ENCODE measurements around the gene UBE2C.
A peak's percentile ranks its signal among the peaks of the same experiment; 100 is the strongest.
"Not testable (repeated sequence)": the region's sequence is repeated elsewhere in the genome, so short reads cannot be mapped to it uniquely, and the experiment has no call there.

Gene UBE2C

DNA sequence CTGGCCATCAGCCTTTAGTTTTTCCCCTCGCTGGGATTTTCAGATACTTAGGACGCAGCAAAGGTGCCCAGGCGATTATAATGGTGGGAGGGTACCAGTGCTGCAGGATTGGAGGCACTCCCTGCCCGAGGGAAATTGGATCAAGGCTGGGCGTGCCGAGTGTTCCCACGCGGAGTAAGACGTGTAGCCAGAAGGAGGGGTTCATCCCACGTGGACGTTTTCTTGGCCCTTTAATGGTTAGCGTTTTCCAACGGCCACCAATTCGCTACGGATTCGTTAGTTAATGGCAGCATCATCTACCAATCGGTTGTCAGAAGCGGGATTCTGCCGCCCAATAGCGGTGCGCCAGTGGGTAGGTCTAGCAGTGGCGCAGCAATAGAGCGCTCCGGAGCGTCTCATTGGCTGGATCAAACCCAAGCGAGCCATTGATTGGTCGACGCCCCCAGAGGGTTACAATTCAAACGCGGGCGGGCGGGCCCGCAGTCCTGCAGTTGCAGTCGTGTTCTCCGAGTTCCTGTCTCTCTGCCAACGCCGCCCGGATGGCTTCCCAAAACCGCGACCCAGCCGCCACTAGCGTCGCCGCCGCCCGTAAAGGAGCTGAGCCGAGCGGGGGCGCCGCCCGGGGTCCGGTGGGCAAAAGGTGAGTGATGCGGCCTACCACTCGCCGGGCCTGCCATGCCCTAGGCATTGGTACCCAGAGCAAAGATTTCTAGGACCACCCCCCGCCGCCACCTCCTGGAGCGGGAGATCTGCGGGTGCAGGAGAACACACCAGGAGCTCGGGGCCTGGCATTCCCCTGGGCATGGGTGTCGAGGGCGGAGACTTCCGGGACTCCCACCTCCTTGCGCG, at the start of gene UBE2C:
Gene UBE2C (plus strand): TSS at position 488 of the 849 bp plus-strand sequence. CDS start 52 bp downstream, at position 540.
- DNase-seq (ENCODE audit: low read depth in 3 of 3): peak; percentile 86 to 95 (median 93)

DNA sequence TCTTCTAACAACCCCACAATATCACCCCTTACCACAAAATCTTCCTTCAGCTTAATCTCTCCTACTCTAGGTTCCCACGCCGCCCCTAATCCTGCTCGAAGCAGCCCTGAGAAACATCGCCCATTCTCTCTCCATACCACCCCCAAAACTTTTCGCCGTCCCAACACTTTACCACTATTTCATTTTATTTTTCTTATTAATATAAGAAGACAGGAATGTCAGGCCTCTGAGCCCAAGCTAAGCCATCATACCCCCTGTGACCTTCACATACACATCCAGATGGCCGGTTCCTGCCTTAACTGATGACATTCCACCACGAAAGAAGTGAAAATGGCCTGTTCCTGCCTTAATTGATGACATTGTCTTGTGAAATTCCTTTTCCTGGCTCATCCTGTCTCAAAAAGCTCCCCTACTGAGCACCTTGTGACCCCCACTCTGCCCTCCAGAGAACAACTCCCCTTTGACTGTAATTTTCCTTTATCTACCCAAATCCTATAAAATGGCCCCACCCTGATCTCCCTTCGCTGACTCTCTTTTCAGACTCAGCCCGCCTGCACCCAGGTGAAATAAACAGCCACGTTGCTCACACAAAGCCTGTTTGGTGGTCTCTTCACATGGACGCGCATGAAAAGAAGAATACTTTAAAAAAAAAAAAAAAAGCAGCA, 47.7 kb upstream of the UBE2C start:
- not testable (repeated sequence) for DNase-seq (ENCODE audit: low read depth in 3 of 3)

DNA sequence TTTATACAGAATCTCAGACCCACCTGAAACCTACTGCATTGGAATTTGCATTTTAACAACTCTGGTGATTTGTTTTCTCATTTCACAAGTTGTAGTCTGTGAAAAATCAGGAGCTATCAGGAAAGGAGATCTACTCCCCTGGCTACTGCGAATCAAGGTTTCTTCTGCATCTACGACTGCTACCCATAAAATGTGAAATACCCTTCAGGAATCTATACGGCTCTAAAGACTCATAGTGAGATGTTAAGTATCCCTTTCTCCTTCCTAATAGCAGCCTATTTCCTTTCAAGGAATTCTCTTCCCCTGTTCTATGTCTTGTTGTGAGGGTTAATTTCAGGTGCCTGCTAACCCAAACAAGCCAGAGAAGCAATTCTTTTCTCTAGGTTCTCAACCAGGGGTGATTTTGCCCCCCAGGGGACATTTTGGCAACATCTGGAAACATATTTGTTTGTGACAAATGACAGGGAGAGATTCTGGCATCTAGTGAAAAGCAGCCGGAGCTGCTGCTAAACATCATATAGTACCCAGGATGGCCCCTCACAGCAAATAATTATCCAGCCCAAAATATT, 47.1 kb upstream of the UBE2C start:
- no peak for DNase-seq (ENCODE audit: low read depth in 3 of 3)

DNA sequence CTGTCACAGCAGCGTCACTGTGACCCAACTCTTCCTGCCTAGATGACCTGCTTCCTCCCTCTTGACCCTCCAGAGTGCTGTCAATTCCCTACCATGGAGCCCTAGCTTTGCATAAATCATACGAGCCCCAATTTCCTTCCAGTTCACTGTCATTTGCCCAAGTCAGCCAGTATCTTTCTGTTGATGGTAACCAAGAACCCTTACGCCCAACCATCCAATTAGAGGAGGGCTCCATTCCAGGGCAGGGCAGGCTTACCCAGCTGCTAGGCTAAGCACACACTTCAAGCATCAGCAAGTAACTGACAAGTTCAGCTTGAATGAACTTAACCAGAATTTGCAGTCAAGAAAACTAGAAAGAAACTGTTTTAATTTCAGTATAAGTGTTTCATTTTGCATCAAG, 46.5 kb upstream of the UBE2C start:
- no peak for DNase-seq (ENCODE audit: low read depth in 3 of 3)

DNA sequence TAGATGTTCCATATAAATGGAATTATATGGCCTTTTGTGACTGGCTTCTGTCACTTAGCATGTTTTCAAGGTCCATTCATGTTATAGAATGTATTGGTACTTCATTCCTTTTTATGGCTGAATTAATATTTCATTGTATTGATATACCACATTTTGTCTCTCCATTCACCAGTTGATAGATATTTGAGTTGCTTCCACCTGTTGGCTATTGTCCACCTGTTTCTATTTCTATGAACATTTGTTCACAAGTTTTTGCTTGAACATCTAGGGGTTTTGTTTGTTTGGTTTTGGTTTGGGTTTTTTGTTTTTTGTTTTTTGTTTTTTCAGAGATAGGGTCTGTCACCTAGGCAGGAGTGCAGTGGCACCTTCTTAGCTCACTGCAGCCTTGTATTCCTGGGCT, 44.0 kb upstream of the UBE2C start:
- DNase-seq (ENCODE audit: low read depth in 3 of 3): no peak

DNA sequence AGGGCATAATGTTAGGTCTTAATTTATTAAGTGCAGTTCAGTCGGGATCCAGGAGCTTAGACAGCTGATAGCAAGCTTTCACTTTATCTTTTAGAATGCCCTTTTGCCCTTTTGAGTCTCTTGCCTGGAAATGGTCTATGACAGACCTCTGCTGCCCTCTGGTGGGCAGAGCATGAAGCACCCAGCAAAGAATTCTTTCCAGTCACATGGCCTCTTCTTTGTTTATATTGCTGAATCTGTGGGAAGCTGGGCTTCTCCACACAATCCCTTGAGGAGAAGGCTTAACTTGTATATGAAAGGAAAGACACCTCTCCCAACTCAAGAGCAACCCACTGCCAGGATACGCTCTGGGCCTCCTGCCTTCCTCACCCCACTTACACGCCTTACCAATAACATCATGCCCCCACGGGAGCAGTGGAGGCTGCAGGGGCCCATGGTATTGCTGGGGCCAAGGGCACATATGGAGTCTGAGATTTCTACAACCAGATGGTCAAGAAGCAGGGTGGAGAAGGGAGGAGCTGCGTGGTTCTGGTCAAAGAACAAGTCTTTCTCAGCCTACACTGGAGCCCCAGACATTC, 41.2 kb upstream of the UBE2C start:
- peak; percentile 61 to 78 (median 69) for DNase-seq (ENCODE audit: low read depth in 3 of 3)

DNA sequence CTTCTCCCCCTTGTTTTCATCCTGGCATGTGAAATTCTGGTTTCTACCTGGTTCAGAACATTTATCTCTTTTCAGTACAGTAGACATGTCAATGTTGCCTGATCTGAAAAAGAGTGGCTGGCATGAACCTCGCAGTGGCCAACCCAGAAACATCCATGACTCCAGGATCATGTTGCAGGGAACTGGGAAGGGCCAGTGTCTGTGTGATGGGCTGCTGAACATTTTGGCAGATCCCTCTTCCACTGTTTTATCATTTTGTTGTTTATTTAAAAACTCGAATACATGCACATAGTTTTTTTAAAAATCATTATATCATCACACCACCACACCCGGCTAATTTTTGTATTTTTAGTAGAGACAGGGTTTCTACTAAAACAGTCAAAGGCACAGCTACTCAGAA, 39.8 kb upstream of the UBE2C start:
- no peak for DNase-seq (ENCODE audit: low read depth in 3 of 3)

DNA sequence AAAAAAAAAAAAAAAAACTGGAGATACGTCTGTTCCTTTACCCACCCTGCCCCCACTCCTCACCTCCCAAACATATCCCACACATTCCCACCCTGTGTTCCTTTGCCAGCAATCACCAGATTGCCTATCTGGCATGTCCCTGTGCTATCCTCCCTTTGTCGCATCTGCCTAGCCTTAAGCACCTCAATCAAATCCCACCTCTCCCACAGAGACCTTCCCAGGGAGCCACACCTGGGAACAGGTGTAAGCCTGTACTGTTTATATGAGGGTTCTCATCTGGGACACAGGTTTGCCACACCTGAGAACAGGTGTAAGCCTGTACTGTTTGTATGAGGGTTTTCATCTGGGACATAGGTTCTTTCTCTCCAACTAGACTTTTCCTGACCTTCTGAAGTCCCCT, 37.5 kb upstream of the UBE2C start:
- no peak for DNase-seq (ENCODE audit: low read depth in 3 of 3)

DNA sequence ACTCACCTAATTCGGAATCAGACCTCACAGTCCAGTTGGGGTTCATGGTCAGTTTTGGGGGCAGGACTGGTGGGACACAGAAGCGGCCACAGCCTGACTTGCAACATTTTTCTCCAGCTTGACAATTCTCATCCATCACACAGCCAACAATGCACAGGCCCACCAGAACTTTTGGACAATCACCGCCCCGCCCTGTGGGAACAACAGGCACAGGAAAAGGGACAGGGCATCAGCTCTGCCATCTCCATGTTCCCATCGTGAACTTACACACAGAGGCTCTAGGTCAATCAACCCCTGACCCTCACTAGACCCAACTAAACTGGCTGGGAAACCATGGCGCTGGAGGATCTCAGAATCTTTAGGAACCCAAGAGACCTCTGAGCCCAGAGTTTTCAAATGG, 37.0 kb upstream of the UBE2C start:
- DNase-seq (ENCODE audit: low read depth in 3 of 3): no peak

DNA sequence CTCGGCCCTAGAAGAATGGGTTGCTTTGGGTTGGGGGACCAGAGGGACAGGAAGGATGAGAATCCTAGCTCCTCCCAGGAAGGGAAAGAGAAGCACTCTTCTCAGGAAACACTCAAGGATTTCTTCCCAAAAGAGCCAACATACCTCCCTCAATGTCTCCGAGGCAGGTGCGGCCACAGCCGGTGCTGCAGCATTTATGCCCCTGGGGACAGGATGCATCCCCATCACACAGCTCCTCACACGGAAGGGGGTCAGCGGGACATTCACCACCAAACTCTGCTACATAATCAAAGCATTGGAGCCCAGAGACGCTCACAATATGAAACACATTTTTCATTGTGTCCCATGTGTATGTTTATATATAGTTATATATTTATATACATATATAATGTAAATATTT, 35.5 kb upstream of the UBE2C start:
- DNase-seq (ENCODE audit: low read depth in 3 of 3): no peak

DNA sequence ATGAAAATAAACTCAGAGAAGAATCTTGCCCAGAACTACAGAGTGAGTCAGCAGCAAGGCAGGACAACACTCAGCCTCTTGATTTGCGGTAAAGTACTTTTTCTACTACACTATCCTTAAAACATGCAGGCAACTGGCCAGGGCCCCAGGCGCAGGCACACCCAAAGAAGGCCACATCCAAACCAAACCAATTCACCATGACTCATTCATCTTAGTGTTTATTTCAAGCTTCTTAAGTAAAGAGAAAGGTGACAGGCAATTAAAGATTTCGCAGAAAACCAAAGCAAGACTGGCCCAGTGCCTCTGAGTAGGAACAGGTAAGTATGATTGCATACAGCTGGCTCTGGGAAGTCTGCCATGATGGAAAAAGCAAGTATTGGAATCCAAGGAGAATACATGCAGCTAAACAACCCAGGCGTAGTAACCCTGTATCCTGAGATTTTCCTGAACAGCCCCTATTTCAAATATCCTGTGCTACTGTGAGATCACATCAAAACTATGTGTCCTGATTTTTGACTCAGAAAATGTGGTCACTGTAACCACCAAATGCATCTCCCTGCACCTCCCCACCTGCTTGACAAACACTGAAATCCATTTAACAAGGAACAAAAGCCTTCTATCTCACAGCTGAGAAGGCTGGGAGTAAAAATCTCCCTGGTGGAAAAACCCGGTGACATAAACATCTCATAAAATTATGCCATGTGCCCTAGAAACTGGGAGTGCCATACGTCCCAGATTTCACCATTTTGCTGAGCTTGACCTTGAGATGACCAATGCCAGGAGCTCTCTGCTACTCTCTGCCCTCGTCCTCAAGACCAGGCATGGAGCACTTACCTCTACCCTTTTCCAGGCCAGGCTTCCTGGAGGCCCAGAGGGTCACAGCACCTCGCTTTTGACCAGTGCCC, 33.2 kb upstream of the UBE2C start:
- no peak for DNase-seq (ENCODE audit: low read depth in 3 of 3)

DNA sequence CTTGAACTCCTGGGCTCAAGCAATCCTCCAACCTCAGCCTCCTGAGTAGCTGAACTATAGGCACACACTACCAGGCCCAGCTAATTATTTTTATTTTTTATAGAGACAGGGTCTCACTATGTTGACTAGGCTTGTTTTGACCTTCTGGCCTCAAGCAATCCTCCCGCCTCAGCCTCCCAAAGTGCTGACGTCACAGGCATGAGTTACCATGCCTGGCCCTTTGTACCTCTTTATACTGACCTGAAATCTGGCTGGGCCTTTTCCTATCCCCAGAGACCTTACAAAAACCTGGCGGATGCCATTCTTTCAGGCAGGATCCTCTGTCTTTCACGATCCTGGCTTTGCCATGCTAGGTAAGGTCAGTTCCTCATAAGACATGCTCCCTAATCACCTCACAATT, 32.3 kb upstream of the UBE2C start:
- no peak for DNase-seq (ENCODE audit: low read depth in 3 of 3)

DNA sequence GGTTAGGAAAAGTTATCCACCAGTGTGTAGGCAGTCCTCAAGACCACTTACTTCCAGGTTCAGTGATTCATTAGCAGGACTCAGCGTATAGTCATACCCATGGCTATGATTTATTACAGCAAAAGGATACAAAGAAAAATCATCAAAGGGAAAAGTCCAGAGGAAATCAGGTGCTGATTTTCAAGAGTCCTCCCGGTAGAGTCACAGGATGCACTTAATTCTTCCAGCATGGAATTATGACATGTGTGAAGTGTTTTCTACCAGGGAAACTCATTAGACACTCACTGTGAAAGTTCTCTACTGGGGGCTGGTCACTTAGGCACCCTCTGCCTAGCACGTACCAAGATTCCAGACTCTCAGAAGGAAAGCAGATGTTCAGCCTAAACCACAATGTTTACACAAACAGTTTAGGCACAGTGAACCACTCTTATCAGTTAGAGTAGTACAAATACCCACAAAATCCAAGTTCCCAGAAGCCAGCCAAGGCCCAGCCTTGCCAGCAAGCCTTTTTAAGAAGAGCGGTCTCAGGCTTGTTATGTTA, 31.0 kb upstream of the UBE2C start:
- no peak for DNase-seq (ENCODE audit: low read depth in 3 of 3)

DNA sequence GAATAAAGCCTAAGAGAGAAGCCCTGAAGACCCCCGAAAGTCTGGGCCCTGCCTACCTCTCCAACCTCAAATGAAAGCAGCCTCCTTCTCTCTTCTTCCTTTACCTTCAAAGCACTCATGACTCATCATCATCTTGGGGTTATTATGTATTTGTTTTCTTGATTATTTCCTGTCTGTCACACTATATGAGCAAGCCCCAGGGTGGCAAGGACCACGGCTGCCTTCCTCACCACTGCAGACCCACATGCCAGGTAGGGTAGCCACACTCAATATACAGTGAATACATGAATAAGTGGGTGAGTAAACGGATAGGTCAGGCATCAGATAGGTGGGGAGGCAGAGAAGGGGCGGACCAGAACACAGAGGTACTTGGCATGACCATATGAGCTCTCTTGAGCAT, 29.6 kb upstream of the UBE2C start:
- no peak for DNase-seq (ENCODE audit: low read depth in 3 of 3)

DNA sequence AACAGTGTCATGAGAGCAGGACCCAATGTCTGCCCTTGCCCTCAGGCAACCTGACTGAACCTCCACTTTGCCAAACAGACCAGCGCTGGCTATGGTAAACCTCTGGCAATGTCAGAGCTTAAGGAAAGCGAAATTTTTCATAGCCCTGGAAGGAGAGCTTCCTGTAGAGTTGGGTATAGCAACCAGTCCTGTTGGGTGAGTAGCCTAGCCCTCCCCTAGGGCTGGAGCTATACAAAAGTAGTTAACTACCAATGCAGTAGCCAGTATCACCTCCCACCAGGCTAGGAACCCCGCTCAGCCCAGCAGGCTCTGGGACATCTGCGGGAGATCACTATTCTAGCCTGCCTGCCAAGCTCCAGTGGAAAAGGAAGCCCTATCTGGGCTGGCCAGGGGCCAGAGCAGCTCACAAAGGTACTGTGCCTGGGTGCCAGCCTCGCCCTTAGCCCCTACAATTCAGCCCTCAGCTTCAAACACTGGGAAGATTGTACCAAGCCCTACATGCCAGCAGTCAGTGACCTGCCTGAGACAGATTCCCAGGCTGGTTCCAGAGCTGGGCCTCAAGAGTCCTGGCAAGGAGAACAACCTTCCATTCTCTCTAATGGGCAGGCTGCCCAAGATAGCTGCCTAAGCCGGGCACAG, 28.7 kb upstream of the UBE2C start:
- DNase-seq (ENCODE audit: low read depth in 3 of 3): no peak

DNA sequence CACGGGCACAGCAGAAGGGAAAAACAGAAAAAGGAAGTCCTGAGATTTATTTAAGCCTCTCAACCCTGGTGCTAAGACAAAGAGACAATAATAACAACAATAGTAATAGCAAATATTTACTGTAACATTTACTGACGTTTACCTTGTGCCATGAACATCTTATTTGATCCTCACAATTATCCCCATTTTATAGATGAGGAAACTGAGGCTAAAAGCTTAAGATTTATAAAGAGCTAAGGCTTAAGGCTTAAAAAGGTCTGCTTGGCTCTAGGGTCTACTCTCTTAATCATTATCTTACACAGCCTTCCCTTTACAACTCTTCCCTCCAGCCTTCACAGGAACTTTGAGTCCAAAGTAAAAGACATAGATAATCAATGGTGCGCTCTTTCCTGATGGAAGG, 24.1 kb upstream of the UBE2C start:
- DNase-seq (ENCODE audit: low read depth in 3 of 3): no peak

DNA sequence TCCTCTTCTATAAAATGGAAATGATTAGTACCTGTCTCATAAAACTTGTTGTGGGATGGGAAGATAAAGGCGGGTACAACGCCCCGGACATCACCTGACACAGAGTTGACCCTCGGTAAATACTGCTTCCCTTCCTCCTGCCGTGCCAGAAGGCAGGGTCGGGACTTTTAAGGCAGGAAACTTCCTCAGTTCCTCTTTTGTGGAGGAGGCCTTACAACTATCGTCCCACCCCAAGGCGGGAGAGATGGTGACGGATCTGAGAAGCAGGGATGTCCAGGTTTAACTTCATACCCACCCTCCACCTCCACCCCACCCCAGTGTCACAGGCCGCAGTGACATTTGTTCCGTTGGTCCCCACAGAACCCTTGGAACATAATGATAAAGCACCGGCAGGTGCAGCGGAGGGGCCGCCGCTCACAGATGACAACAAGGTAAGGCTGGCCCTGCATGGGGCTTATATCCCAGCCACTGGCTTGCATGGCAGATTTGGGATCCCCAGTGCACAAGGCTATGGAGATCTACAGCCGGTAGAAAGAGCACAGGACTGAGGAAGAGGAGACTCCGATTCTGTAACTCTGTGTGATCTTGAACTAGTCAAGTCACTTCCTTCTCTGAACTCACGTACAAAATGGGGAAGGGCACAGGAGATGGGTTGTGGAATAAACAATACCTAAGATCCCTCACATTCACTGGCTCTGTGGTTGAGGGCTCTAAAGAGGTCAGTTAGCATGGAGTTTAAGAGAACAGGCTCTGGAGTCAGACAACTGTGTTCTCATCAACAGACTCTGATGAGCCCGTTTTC, 19.9 kb upstream of the UBE2C start:
- DNase-seq (ENCODE audit: low read depth in 3 of 3): no peak

DNA sequence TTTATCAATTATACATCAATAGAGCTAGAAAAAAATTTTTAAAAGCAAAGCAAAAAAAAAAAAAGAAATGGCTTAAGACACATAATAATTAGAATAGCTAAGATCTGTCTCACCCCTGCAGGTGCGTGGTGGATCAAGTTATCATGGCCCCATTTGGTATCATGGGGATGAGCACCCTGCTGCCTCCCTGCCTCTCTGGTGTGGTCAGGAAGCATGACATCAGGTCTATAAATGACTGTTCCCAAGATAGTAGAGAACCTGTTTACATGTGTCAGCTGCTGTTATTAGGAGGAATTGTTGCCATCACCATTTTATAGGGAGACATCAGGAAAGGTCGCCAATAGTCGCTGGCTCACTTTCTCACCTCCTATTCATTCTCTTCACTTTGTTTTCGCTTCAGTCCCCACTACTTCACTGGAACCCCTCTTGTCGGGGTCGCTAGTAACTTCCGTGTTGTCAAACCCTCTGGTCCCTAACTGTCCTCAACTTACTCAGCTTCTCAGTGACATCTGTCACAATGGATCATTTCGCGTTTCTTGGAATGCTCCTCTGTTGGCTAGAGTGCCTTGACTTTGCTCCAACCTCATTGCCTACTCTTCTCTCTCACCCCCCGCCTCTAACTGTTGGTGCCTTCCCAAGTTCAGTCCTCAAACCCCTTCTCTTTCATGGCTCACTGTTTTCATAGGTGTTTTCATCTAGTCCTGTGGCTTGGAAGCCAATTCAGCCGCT, 15.9 kb upstream of the UBE2C start:
- DNase-seq (ENCODE audit: low read depth in 3 of 3): no peak

DNA sequence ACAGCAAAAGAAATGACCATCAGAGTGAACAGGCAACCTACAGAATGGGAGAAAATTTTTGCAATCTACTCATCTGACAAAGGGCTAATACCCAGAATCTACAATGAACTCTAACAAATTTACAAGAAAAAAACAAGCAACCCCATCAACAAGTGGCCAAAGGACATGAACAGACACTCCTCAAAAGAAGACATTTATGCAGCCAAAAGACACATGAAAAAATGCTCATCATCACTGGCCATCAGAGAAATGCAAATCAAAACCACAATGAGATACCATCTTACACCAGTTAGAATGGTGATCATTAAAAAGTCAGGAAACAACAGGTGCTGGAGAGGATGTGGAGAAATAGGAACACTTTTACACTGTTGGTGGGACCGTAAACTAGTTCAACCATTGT, 14.9 kb upstream of the UBE2C start:
- not testable (repeated sequence) for DNase-seq (ENCODE audit: low read depth in 3 of 3)

All from stimulated activated CD4-positive, alpha-beta T cell treated with anti-CD3 and anti-CD28 coated beads, TNF-alpha, amount 100 ng/mL, for 24 hours (primary cell).